ENCODE data around the gene TGM3. TPM values are rescaled to one million over a fixed set of nuclear protein-coding genes. Genes with fewer than 3 reads are reported as not detected.

Gene TGM3
- total RNA-seq, 1 donor = not detected

DNA sequence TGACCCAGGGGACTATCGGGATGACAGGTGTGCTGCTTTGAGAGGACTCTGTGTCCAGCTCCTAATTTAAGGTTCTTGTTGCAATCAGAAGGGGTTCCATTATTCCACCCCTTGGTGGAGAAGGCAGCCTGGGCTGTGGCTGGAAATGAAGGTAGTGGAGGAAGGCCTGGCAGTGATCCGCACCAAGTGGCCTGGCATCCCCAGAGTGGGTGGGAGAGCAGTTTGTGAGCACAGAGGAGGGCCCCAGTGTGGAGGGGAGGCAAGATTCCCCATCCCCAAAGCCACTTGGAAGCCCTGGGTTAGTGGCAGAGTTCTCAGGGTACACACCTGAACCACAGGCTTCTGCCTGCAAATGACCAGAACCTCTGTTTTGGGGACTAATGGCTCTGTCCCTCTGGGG, 2.3 kb downstream of the TGM3 start:
- no peak for DNase-seq (ENCODE audit: low read depth)
- no peak overlapping the region for H3K4me3 ChIP-seq (ENCODE audit: low read depth, low read length)
- TF ChIP-seq, protein P1, sequence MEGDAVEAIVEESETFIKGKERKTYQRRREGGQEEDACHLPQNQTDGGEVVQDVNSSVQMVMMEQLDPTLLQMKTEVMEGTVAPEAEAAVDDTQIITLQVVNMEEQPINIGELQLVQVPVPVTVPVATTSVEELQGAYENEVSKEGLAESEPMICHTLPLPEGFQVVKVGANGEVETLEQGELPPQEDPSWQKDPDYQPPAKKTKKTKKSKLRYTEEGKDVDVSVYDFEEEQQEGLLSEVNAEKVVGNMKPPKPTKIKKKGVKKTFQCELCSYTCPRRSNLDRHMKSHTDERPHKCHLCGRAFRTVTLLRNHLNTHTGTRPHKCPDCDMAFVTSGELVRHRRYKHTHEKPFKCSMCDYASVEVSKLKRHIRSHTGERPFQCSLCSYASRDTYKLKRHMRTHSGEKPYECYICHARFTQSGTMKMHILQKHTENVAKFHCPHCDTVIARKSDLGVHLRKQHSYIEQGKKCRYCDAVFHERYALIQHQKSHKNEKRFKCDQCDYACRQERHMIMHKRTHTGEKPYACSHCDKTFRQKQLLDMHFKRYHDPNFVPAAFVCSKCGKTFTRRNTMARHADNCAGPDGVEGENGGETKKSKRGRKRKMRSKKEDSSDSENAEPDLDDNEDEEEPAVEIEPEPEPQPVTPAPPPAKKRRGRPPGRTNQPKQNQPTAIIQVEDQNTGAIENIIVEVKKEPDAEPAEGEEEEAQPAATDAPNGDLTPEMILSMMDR (IDR thresholded peaks at IDR 0.05; ENCODE audit: insufficient read depth, low read length) = no peak

DNA sequence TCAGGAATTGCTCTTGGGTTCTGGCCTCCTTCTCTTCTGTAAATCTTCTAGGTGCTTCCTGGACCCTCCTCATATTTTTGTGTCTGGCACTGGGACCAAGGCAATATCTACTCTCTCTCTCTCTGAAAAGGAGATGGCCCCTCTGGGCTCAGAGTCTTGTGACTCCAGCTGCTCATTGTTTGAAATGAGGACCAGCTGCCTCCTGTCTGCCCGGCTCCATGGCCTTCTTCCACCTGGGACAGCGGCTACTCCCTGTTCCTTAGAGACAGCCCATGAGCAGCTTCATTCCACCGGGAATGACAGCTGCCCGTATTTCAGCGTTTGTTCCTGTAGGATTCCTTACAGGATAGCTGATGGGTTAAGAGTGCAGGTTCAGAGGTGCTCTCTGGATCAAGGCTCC, 2.9 kb downstream of the TGM3 start:
- TF ChIP-seq, protein P1 (IDR thresholded peaks at IDR 0.05; ENCODE audit: insufficient read depth, low read length) = no peak
- DNase-seq (ENCODE audit: low read depth) = no peak
- H3K4me3 ChIP-seq (ENCODE audit: low read depth, low read length) = no peak overlapping the region

DNA sequence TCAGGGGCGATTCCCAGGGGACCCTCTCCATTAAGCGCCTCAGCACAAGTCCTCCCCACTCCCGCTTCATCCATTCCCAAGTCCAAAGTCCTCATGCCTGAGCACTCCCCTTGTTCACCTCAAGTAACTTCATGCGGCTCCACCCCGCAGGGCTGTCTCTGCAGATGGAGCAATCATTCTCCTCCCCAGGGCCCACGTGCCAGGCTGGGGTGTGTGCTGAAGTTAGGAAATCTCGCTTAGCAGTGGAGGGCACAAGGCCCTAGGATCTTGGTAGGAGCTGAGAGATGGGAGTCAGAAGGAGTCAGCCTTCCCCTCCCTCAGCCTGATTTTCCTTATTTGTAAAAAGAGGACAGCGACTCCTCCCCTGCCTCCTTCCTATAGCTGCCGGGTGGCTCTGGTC, 3.5 kb downstream of the TGM3 start:
- H3K4me3 ChIP-seq (ENCODE audit: low read depth, low read length) = no peak overlapping the region
- DNase-seq (ENCODE audit: low read depth) = no peak
- TF ChIP-seq, protein P1 (IDR thresholded peaks at IDR 0.05; ENCODE audit: insufficient read depth, low read length) = no peak

DNA sequence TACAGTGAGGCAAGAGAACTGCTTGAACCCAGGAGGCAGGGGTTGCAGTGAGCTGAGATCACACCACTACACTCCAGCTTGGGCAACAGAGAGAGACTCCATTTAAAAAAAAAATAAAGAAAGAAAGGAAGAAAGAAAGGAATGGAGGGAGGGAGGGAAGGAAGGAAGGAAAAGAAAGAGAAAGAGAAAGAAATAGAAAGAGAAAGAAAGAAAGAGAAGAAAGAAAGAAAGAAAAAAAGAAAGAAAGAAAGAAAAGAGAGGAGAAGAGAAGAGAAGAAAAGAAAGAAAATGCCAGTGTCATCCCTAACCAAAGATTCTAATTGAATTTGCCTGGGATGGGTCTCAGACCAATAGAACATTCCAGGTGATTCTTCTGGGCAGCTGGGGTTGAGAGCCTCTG, 4.2 kb downstream of the TGM3 start:
- no peak overlapping the region for H3K4me3 ChIP-seq (ENCODE audit: low read depth, low read length)
- TF ChIP-seq, protein P1 (IDR thresholded peaks at IDR 0.05; ENCODE audit: insufficient read depth, low read length) = no peak
- DNase-seq (ENCODE audit: low read depth) = no peak

DNA sequence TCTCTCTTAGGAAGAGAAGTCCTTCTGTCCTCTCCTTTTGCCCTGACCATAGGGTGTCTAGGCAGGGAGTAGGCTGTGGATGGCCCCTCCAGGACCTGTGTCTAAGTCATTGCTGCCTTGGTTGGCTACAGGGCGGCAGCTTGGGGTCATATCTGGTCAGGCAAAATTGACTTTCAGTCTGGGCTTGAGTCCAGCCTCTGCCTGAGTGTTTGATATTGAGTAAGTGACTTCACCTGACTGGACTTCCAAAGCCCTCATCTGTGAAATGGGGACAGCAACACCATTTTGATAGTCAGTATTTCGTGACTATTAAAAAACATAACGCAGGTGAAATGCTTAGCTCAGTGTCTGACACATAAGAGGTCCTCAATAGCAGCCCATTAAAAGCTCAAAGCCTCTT, 4.6 kb downstream of the TGM3 start:
- TF ChIP-seq, protein P1 (IDR thresholded peaks at IDR 0.05; ENCODE audit: insufficient read depth, low read length) = no peak
- H3K4me3 ChIP-seq (ENCODE audit: low read depth, low read length) = no peak overlapping the region
- no peak for DNase-seq (ENCODE audit: low read depth)

DNA sequence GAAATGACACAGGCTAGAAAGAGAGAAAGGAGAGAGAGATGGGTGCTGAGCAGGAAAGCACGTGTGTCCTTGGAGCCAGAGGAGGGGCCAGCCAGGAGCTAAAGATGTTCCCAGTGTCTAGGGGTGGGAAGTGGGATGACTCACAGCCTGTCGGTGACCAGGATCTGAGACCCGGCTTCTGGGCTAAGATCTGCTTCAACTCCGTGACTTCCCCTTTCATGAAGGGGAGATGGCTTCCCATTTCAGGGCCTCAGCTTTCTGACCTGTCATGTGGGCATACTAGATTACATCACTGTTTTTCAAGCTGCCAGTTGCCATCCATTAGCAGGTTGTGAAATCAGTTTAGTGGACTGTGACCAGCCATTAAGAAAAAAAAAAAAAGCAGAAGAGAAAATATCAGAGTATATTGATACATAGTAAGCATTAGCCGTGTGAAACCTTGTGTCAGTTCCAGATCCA, 5.4 kb downstream of the TGM3 start:
- TF ChIP-seq, protein P1 (IDR thresholded peaks at IDR 0.05; ENCODE audit: insufficient read depth, low read length) = no peak
- H3K4me3 ChIP-seq (ENCODE audit: low read depth, low read length) = no peak overlapping the region
- DNase-seq (ENCODE audit: low read depth) = no peak

DNA sequence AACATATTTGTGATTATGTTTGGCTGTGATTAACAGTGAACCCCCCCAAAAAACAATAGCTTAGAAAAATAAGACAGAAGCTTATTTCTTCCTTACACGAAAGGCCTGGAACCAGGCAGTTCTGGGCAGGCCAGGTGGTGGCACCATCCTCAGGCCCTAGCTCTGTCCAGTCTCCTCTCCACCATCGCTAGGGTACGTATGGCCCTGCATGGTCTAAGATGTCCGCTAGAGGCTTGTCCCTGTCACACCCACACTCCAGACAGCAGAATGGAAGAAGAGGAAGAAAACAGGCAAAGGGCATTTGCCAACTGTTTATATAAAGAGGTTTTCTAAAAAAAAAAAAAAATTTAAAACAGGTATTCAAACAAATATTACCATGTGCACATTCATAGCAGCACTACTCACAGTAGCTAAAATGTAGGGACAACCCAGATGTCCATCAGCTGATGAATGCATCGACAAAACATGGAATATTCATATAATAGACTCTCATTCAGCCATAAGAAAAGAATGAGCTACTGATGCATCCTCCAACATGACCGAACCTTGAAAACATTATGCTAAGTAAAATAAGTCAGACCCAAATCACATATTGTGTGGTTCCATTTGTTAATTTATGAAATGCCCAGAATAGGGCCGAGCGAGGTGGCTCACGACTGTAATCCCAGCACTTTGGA, 6.7 kb downstream of the TGM3 start:
- H3K4me3 ChIP-seq (ENCODE audit: low read depth, low read length) = no peak overlapping the region
- no peak for DNase-seq (ENCODE audit: low read depth)
- TF ChIP-seq, protein P1 (IDR thresholded peaks at IDR 0.05; ENCODE audit: insufficient read depth, low read length) = no peak

All from fibroblast of the aortic adventitia (primary cell).